IPS-20b (cell line): ENCODE results near the gene VAT1L.

Experiments
- H3K27ac ChIP-seq: one replicate; pipeline ENCODE4 v1.5.1; 2013; ENCODE audit warnings: low read length
- H3K27me3 ChIP-seq: 2 replicates; pipeline ENCODE4 v1.6.1; 2013; ENCODE audit warnings: mild to moderate bottlenecking, low read length, inconsistent platforms; ENCODE audit not compliant: insufficient read depth
- H3K36me3 ChIP-seq: 2 replicates; pipeline ENCODE4 v1.6.1; 2013; ENCODE audit warnings: low read depth, mild to moderate bottlenecking, inconsistent platforms, low read length, moderate library complexity; ENCODE audit not compliant: insufficient read depth
- H3K4me1 ChIP-seq: 2 replicates; pipeline ENCODE4 v1.6.1; 2013; ENCODE audit warnings: mild to moderate bottlenecking, control low read depth, inconsistent platforms, low read length, moderate library complexity; ENCODE audit not compliant: insufficient read depth
- H3K4me3 ChIP-seq: 2 replicates; pipeline ENCODE4 v1.5.1; 2013; ENCODE audit warnings: mild to moderate bottlenecking, low read length, inconsistent platforms
- H3K9ac ChIP-seq: 2 replicates; pipeline ENCODE4 v1.6.1; 2013; ENCODE audit warnings: low read depth, mild to moderate bottlenecking, inconsistent platforms, low read length, moderate library complexity
- H3K9me3 ChIP-seq: 2 replicates; pipeline ENCODE4 v1.6.1; 2013; ENCODE audit warnings: mild to moderate bottlenecking, low read depth, low read length, inconsistent platforms; ENCODE audit not compliant: insufficient read depth

VAT1L gene

GRCh38 chr16:77807021-77807420 lies 18.7 kb downstream of the VAT1L start:
- no peak overlapping the region for H3K27ac ChIP-seq
- H3K9me3 ChIP-seq: peaks cover 14% of the 10 kb centered on the region
- no peaks in the 10 kb centered on the region for H3K27me3 ChIP-seq
- peaks cover 19% of the 10 kb centered on the region for H3K36me3 ChIP-seq
- no peaks in the 10 kb centered on the region for H3K4me1 ChIP-seq
- no peak overlapping the region for H3K4me3 ChIP-seq
- H3K9ac ChIP-seq: no peak overlapping the region

DNA sequence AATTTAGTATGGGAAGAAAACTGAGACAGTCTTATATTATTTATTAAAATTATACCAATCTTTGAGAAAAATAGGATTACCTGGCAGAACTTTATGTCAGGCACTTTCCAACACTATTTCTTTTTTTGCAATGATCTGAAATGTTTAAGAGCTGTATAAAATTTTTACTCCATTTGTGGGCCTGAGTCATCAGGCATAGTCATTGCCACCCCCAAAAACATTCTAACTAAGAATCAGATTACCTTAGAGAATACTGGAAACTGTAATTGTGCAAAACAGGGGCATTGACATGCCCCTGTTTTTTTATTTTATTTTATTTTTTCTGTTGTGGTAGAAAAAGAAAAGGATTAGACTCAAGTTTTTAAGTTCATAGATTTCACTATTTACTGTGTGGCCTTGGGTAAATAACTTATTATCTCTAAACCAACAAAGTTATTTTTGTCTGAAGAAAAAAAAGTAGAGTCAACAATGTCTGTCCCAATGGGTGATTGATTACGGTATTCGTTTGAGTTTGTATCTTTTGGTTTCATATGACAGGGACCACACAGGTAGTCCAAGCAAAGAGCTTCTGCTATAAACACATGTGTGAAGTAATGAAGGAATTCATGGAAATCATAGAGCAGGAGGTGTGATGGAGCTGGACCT lies 24.6 kb downstream of the VAT1L start:
- Histone ChIP-seq H3K27ac (no peak overlapping the region), H3K9ac (no peak overlapping the region), H3K4me1 (no peaks in the 10 kb centered on the region), H3K4me3 (no peak overlapping the region), H3K36me3 (peaks cover 25% of the 10 kb centered on the region), H3K27me3 (no peaks in the 10 kb centered on the region), H3K9me3 (peaks cover 5% of the 10 kb centered on the region)

DNA sequence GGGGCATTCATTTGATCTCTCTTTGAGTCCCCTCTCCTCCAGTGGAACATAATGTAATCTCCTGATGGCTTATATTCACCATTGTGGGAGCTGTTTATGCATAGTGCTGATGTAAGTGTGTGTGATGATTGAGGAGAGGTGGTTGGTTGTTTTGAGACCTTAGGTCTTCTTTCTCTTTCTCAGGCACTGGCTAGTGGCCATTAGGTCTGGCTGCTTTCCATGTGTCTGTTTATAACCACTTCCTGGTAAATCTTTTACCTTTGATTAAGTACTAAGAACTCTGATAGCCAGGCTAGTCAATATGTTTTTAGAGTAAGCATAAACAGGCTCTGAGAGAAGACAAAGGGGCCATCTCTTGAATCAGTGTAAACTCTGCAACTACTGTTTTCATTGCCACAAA lies 27.9 kb downstream of the VAT1L start:
- H3K27me3 ChIP-seq: no peaks in the 10 kb centered on the region
- no peaks in the 10 kb centered on the region for H3K4me1 ChIP-seq
- no peak overlapping the region for H3K9ac ChIP-seq
- peaks cover 49% of the 10 kb centered on the region for H3K36me3 ChIP-seq
- H3K4me3 ChIP-seq: no peak overlapping the region
- no peaks in the 10 kb centered on the region for H3K9me3 ChIP-seq
- H3K27ac ChIP-seq: no peak overlapping the region

- H3K9ac ChIP-seq: no peak overlapping the region
- H3K4me1 ChIP-seq: no peaks in the 10 kb centered on the region
- H3K27me3 ChIP-seq: no peaks in the 10 kb centered on the region
- H3K36me3 ChIP-seq: peaks cover 82% of the 10 kb centered on the region
- H3K9me3 ChIP-seq: no peaks in the 10 kb centered on the region
- H3K27ac ChIP-seq: no peak overlapping the region
- no peak overlapping the region for H3K4me3 ChIP-seq
Measured at GRCh38 chr16:77820340-77820739, 32.0 kb downstream of the VAT1L start.

GRCh38 chr16:77822661-77823060 lies 34.3 kb downstream of the VAT1L start:
- Histone ChIP-seq H3K27me3 (no peaks in the 10 kb centered on the region), H3K4me3 (no peak overlapping the region), H3K9ac (no peak overlapping the region), H3K4me1 (no peaks in the 10 kb centered on the region), H3K27ac (no peak overlapping the region), H3K36me3 (peaks cover 87% of the 10 kb centered on the region), H3K9me3 (no peaks in the 10 kb centered on the region)

- Histone ChIP-seq H3K4me3 (no peak overlapping the region), H3K27me3 (no peaks in the 10 kb centered on the region), H3K27ac (no peak overlapping the region), H3K9ac (no peak overlapping the region), H3K4me1 (no peaks in the 10 kb centered on the region), H3K36me3 (peaks cover 87% of the 10 kb centered on the region), H3K9me3 (no peaks in the 10 kb centered on the region)
Measured at GRCh38 chr16:77823067-77823466, 34.7 kb downstream of the VAT1L start.

DNA sequence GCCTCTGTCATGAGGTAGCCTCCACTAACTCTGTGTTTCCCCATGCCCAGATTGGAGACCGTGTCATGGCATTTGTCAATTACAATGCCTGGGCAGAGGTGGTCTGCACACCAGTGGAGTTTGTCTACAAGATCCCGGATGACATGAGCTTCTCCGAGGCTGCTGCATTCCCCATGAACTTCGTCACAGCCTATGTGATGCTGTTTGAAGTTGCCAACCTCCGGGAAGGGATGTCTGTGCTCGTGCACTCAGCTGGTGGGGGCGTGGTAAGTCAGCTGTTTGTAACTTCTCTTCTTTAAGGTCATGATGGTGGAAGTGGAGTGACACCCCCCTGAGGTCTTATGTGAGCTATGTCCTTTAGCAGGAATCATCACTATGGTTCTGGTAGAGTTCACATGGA lies 36.8 kb downstream of the VAT1L start:
- H3K27me3 ChIP-seq: no peaks in the 10 kb centered on the region
- no peaks in the 10 kb centered on the region for H3K9me3 ChIP-seq
- peaks cover 85% of the 10 kb centered on the region for H3K36me3 ChIP-seq
- no peak overlapping the region for H3K9ac ChIP-seq
- no peak overlapping the region for H3K27ac ChIP-seq
- no peaks in the 10 kb centered on the region for H3K4me1 ChIP-seq
- H3K4me3 ChIP-seq: no peak overlapping the region

GRCh38 chr16:77827032-77827431 lies 38.7 kb downstream of the VAT1L start:
- H3K27ac ChIP-seq: no peak overlapping the region
- H3K36me3 ChIP-seq: peaks cover 75% of the 10 kb centered on the region
- no peaks in the 10 kb centered on the region for H3K4me1 ChIP-seq
- H3K9ac ChIP-seq: no peak overlapping the region
- H3K27me3 ChIP-seq: no peaks in the 10 kb centered on the region
- no peaks in the 10 kb centered on the region for H3K9me3 ChIP-seq
- H3K4me3 ChIP-seq: no peak overlapping the region

DNA sequence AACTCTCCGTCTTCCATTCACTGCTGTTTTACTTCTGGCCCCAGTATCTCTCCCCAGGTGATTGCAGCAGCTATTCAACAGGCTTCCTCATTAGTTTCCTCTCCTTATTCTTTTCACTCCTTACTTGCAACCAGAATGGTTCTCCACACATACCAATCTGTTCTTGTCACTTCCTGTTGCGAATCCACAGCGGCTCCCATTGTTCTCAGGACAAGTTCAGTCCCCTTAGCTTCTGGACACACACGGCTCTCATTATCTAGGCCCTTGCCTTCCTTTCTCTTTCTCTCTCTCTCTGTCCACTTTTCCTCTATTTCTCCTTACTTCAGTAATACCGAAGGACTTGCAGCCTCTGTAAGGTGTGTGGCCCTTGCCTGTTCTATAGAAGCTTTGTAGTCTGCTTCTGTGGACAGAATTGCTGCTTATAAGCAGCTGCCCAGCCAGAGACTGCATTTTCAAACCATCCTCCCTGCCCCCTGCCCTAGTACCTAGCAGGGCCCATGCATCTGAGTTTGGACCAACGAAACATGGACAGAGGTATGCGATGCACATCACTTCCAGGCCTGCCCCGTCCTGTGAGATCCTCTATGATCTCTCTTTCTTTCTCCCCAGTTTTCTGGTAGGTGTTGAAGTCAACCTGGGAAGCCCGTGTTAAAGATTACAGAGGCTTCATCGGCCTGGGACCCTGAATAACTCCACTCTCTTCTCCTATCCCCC lies 45.7 kb downstream of the VAT1L start:
- Histone ChIP-seq H3K9ac (peak overlapping the region; percentile 72), H3K9me3 (no peaks in the 10 kb centered on the region), H3K27me3 (no peaks in the 10 kb centered on the region), H3K4me3 (no peak overlapping the region), H3K27ac (peak overlapping the region; percentile 44), H3K36me3 (peaks cover 43% of the 10 kb centered on the region), H3K4me1 (peaks cover 21% of the 10 kb centered on the region; the same call in 1 of the 2 replicates)

DNA sequence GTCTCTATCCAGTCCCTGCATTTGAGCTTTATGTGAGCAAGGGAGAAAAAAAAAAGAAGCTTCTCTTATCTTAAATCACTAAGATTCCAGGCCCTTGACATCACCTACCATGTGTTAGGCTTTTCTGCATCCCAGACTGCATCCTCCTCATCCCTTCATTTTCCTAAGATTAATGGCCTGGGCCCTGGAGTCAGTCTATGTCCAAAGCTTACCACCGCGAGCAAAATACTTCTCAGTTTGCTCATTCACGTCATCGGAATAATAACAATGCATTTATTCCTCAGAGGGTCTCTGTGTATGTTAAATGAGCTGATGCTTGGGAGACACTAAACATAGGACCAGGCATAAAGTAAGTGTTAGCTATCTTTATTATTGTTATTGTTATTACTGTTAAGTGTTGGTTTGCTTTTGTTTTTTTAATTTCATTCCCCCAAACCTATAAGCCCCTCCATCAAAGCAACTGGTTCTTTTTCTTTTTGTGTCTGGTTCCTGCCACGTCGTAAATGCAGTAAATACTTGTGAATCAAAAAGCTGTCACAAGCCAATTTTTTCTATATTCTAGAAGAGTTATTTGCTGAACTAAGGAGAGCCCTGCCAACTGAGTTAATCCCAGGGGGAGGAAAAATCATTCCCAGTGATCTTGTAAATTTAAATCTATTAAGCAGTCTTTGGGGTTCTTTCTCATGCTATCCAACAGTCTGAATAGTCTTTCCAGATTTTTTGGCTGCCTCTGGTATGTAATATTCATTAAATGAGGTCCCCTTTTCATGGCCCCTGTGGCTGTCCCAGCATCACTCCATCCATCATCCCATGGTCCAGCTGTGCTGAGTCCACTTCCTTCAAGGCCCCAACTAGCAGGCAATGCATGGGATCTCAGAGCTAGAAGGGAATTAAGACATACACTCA lies 46.5 kb downstream of the VAT1L start:
- Histone ChIP-seq H3K36me3 (peaks cover 38% of the 10 kb centered on the region), H3K9me3 (no peaks in the 10 kb centered on the region), H3K9ac (peak overlapping the region; percentile 72; the same call in 1 of the 2 replicates), H3K4me3 (no peak overlapping the region), H3K4me1 (peaks cover 21% of the 10 kb centered on the region; the same call in 1 of the 2 replicates), H3K27me3 (no peaks in the 10 kb centered on the region), H3K27ac (no peak overlapping the region)

DNA sequence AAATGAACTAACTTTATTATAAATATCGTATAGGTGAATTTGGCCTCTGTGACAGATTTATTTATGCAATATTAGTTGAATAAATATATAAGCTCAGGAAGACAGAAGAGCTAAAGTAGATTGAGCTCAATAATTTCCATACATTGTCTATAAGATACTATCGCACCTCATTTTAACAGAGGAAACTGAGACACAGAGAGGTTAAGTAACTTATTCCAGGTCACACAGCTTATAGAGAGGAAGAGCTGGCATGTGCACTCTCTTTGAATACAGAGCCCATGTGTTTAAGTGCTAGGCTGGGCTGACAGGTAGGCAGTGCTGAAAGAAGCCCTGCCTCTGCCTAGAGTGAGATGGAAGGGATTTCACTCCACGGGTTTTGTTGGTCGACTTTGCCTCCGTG lies 48.4 kb downstream of the VAT1L start:
- peaks cover 38% of the 10 kb centered on the region; the same call in 1 of the 2 replicates for H3K36me3 ChIP-seq
- H3K4me1 ChIP-seq: peaks cover 21% of the 10 kb centered on the region; the same call in 1 of the 2 replicates
- no peaks in the 10 kb centered on the region for H3K27me3 ChIP-seq
- no peaks in the 10 kb centered on the region for H3K9me3 ChIP-seq
- no peak overlapping the region for H3K9ac ChIP-seq
- no peak overlapping the region for H3K4me3 ChIP-seq
- H3K27ac ChIP-seq: no peak overlapping the region
